Measurements from ENCODE around the gene DGKI.

DGKI gene

DNA sequence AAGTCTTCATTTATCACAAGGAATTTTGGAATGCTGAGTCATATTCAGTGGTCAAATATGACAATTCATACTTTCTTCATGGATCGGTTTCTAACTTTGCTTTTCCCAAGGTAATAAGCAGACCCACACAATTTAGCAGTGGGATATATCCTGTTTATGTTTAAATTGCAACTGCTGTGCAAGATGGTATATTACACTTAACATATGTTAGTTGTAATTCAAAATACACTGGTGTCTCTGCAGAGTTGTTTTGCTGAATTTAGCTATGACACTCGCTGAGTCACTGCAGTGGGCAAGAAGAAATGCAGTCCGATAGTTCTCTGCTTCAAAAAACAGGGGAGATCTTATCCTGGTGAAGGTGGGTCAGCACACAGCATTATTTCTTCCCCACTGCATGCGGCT is 308.4 kb downstream of the DGKI start:
- DNase-seq (ENCODE audit: low read depth), result peak; percentile 80

GRCh38 chr7:137535579-137535978 is 311.2 kb downstream of the DGKI start:
- DNase-seq (ENCODE audit: low read depth), result no peak

DNA sequence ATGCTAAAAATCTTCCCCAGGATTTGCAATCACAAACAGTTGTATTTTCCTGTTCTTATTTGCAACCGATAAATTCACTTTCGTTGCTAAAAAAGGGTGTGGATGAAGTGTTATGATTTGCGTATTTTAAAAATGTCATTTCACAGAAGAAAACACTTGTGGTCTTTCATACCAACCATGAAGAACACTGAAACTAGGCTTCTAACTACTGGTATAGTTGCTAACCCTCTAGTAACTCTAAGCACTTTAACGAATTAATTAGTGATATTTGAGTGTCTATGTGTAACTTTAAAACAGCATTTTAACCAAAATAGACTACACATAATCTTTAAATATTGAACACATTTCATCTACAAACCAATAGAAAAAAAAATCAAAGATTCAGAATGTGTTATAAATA is 315.1 kb downstream of the DGKI start:
- DNase-seq (ENCODE audit: low read depth), result no peak

GRCh38 chr7:137527634-137528033 is 319.1 kb downstream of the DGKI start:
- no peak for DNase-seq (ENCODE audit: low read depth)

DNA sequence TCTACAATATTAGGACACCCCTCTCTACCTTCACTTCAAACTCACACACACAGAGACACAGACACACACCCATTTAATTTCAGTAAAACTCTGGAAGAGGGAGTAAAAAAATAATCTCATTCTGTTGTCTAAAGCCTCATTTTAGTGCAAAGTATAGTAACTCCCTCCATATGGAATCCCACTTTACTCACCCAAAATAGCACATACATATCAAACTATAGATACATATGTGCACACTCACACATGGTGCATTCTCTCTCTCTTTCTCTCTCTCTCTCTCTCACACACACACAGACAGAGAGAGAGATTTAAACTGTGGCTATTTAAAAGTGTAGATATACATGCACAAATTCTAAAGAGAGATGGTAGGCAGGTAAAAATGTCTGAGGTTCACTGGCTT is 323.6 kb downstream of the DGKI start:
- no peak for DNase-seq (ENCODE audit: low read depth)

GRCh38 chr7:137521451-137521850 is 325.3 kb downstream of the DGKI start:
- no peak for DNase-seq (ENCODE audit: low read depth)

DNA sequence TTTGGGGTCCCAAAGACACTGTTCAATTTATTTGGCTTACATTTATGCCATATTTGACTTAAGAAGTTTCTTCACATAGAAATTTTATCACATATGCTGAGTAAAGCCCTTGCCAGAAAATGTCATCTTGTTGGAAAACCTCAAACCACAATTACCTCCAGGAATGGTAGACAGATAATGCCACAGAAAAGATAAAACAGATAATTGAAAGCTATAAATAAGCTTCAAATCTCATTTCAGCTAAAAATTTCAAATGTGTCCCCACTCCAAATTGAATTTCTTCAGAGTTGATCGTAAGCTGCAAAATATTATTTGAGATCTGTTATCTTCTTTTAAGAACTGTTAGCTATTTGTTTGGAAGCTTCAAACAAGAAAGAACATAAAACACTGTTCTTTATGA is 326.8 kb downstream of the DGKI start:
- peak; percentile 34 for DNase-seq (ENCODE audit: low read depth)

DNA sequence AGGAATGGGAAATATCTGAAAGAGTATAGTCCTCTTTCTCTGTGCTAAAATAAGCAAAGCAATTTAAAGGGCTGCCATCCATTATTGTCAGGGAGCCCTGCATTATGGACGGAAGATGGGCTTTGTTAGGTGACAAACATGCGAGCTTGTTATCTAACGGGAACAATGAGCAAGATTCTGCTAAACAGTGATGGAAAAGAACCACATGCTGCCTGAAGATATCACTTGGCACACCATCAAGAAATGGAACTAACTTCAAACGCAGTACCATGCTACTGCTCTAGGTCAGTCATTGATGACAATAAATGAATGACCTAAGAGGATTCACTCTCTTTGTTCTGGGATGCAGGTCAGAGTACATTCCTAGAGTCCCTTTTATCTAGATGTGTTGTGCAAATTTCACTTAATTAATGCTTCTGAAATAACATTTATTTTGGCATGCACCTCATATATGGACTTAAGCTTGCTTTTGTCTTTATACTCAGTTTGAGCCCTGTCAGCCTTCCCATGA is 327.5 kb downstream of the DGKI start:
- DNase-seq (ENCODE audit: low read depth), result no peak

- DNase-seq (ENCODE audit: low read depth), result no peak
Observed at GRCh38 chr7:137513091-137513490, 333.7 kb downstream of the DGKI start.

DNA sequence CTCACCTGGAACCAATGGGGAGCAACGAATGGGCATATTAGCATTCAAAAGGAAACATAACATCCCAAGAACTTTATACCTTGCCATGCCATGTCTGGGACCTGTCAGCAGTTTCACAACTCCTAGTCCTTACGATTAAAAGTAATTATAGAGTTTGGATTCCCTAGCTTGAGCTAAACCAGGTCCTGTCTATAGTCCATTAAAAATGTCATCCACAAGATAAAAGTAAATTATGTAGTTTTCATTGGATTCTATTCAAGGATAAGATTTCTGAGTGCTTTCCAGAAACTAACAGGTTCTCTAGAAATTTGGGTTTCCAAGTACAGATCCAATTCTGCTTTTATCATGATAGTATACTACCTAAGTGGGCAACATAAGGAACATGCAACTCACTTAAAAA is 339.7 kb downstream of the DGKI start:
- DNase-seq (ENCODE audit: low read depth), result no peak

DNA sequence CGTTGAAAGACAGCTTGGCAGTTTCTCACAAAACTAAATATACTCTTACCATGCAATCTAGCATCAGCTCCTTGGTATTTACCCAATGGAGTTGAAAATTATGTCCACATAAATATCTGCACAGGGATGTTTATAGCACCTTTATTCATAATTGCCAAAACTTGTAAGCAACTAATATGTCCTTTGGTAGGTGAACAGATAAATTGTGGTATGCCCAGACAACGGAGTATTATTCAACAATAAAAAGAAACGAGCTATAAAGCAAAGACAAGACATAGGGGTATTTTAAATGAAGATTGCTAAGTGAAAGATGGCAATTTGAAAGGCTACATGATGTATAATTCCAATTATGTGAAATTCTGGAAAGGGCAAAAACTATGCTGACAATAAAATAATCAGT is 340.7 kb downstream of the DGKI start:
- DNase-seq (ENCODE audit: low read depth), result no peak

GRCh38 chr7:137501562-137501961 is 345.2 kb downstream of the DGKI start:
- no peak for DNase-seq (ENCODE audit: low read depth)

DNA sequence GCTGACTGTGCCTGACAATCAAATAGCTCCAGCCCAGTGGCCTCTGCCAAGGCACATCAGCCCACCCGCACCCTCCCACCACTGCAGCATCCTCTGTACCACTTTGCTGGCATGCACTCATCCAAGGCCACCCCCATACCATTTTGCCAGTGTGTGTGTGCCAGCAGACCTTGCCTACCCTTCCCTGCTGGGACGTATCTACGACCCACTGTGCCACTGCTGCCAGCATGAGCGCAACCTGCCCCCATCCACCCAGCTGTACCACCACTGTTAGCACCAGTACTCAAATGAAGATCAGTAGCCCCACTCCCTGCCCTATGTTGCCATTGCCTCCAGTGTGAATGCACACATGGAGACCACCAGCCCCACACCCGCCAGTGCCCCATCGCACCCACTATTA is 353.9 kb downstream of the DGKI start:
- no peak for DNase-seq (ENCODE audit: low read depth)

DNA sequence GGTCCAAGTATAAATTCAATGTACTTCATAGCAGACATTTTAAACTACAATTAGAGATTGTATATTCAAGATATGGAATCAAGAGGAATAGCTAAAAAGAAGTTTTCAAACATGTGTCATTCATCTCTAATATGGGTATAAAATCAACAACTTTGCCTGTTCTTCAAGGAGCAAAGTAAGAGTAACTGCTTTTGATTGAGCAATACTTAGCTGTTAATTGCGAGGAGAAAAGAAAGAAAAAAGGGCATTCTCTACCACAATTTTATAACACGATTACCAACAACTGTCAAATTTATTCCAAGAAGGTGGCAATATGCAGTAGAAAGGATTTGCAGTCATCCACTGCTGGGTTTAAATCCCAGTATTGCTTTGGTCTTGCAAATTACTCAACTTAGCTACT is 356.9 kb downstream of the DGKI start:
- DNase-seq (ENCODE audit: low read depth), result no peak

DNA sequence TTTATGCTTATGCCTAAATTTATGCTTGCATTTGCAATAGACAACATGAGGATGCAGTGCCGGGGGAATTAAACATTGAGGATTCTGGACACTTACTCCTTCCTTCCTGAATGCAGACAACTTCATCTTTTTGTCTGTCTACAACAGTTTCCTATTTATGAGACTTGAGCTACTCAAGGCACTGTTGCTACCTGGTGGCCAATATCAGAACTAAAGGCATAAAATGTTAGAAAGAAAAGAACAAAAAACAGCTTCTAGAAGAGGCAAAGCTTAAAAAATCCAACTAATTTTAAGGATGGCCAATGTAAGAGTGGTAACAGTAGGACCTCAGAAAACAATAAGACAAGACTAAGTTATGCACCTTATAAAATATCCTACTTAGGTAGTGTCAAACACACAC is 358.7 kb downstream of the DGKI start:
- peak; percentile 16 for DNase-seq (ENCODE audit: low read depth)

DNA sequence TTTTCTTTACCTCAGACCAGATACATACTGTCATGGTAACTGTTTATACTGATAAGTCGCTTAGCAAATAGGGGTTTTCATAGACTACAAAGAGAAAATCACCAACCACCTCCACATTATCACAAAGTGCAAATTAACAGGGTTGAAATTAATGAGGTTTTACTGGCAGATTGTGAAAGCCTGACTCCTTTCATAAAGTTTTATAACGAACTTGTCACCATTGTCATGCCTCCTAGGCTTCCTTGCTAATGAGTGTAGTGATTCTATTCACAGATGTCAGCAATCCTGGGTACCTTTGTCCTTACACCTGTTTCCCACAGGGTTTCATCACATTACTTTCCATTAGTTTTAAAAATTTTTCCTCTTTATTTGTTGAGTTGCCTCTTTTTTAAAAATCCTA is 361.0 kb downstream of the DGKI start:
- no peak for DNase-seq (ENCODE audit: low read depth)

- DNase-seq (ENCODE audit: low read depth), result no peak
Observed at GRCh38 chr7:137484326-137484725, 362.4 kb downstream of the DGKI start.

- no peak for DNase-seq (ENCODE audit: low read depth)
Observed at GRCh38 chr7:137482466-137482865, 364.3 kb downstream of the DGKI start.

DNA sequence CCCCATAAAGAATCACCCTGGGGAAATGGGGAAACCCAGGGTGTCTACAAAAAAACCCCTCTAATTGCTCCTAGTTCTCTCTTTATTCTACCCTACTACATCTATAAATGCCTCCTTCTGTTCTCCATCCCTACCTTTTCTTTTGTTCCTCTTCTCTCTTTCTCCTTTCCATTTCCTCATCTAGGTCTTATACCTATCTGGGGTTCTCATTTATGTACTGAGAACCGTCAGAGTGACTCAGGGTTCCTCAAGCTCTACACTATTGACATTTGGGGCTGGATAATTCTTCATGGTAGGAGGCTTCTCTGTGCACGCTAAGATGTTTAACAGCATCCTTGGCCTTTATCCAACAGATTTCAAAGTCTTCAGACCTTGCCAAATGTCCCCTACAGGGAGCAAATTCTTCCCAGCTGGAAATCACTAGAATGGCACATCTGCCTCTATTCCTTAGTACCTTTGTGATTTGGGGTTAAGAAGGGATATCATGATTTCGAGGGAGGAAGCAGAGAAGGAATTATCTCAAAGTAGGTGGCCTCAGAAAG is 365.9 kb downstream of the DGKI start:
- no peak for DNase-seq (ENCODE audit: low read depth)

DNA sequence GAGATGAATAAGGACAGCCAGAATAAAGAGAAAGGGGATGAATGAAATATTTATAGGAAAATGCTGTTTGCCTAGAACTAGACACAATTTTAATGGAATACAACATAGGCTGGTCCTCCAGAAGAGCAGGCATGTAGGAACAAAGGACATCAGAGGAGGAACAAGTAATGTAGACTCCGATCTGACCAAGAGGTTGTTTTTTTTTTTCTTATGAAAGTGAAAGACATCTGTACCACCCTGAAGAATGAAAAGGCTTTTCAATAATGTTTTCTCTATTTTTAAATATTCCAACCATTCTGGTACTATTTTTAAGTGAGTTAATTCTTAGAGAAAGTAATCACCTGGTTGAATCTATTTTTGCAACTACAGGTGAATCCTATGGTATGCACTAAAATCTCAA is 366.4 kb downstream of the DGKI start:
- no peak for DNase-seq (ENCODE audit: low read depth)

GRCh38 chr7:137476937-137477336 is 369.8 kb downstream of the DGKI start:
- peak; percentile 20 for DNase-seq (ENCODE audit: low read depth)

- no peak for DNase-seq (ENCODE audit: low read depth)
Observed at GRCh38 chr7:137475966-137476365, 370.8 kb downstream of the DGKI start.

DNA sequence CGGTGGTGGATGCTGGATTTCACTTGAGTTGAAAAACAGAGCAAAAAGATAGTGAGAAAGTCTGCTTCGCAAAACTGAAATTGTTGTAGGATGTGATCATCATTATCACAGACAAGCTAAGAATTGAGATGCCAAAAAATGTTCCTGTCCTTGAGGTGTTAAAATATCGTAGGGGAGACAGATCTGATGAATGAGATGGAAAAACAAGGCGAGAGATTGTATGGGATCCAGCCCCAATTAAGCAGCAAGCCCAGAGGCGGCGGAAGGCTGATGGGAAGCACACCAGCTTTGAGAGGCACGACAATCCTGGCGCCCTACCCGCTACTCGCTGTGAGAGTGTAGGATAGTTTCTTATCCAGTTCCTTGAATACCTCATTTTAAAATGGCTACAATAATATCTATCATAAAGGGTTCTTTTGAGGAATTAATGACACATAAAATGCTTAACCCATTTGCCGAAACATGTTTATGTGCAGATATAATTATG is 372.2 kb downstream of the DGKI start:
- DNase-seq (ENCODE audit: low read depth), result no peak

DNA sequence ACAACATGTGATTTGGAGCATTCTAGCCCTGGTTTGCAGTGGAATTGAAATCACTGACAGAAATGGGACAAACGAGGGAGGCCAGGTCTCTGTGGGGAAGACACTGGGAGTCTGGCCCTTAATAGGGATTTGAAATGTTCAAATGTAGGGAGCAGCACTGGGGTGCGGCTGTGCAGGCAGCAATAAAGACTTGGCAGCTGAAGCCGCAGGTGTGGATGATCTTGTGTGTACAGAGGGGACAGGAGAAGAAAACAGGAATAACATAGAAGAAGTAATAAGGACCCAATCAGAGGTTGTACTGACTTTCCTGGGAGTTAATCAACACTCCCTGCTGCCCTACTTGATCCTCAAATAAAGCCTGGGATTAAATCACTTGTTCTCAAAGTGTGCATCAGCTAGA is 375.6 kb downstream of the DGKI start:
- no peak for DNase-seq (ENCODE audit: low read depth)

DNA sequence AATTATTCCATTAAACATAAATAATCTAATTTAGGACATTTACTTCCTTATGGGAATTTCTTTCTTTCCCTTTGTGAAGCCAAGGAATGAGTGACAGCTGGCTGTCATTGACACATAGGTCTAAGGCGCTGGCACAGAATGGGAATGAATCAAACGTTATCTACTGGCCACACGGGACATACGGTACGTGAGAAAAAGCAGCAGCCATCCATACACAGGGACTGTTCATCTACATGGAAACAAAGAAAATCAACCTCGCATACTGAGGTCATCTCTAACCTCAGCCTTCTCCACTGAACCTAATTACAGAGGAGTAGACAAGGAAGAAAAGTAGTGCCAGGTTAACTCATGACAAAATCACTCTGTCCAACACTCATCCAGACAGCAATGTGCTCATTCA is 376.9 kb downstream of the DGKI start:
- no peak for DNase-seq (ENCODE audit: low read depth)
